ENCODE data around the gene FCN2.

- no peak for TF ChIP-seq RFX5 (IDR thresholded peaks at IDR 0.05)
- TF ChIP-seq CTCF (IDR thresholded peaks at IDR 0.05): no peak
- no peak for TF ChIP-seq SMC3 (IDR thresholded peaks at IDR 0.05)
- no peak for TF ChIP-seq POLR2A (IDR thresholded peaks at IDR 0.05; ENCODE audit: low read length)
Measured at GRCh38 chr9:134832471-134832870, 48.1 kb upstream of the FCN2 start.

Measured in A549 (cell line).